Measurements from ENCODE around the gene GALNS.
"Not testable (repeated sequence)": the region's sequence is repeated elsewhere in the genome, so short reads cannot be mapped to it uniquely, and the experiment has no call there.

GALNS gene

GRCh38 chr16:88784074-88784855 lies 72.5 kb downstream of the GALNS start:
- DNase-seq (ENCODE audit: low spot score): no peak

DNA sequence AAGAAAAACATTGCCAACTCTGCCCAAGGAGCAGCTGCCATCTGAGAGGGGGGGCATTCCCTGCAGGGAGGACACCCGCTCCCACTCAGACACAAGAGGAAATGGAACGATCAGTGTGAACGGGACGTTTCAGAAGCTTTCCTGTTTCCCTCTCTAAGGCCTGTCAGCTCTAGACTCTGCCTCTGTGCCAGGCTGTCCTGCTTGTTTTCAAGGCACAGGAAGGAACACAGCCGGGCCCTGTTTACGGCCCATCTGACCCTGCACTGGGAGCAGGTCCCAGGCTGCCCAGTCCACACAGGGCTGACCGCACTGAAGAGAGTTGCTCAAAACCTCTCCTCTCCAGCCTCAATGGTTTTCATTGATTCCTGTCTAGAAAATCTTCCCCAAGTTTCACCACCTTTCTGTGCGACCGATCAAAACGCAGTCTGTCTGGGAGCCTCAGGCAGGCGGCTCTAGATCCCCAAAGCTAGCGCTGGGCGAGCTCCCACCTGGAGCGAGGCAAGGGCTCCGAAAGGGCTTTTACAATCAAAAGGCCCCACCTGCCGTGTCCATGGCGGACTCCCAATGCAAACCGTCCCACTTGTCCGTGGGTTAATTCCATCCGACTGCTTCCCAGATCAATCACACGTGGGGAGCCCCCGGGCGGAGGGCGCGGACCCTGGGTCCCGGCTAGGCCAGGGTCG lies 73.2 kb downstream of the GALNS start:
- DNase-seq (ENCODE audit: low spot score): no peak

DNA sequence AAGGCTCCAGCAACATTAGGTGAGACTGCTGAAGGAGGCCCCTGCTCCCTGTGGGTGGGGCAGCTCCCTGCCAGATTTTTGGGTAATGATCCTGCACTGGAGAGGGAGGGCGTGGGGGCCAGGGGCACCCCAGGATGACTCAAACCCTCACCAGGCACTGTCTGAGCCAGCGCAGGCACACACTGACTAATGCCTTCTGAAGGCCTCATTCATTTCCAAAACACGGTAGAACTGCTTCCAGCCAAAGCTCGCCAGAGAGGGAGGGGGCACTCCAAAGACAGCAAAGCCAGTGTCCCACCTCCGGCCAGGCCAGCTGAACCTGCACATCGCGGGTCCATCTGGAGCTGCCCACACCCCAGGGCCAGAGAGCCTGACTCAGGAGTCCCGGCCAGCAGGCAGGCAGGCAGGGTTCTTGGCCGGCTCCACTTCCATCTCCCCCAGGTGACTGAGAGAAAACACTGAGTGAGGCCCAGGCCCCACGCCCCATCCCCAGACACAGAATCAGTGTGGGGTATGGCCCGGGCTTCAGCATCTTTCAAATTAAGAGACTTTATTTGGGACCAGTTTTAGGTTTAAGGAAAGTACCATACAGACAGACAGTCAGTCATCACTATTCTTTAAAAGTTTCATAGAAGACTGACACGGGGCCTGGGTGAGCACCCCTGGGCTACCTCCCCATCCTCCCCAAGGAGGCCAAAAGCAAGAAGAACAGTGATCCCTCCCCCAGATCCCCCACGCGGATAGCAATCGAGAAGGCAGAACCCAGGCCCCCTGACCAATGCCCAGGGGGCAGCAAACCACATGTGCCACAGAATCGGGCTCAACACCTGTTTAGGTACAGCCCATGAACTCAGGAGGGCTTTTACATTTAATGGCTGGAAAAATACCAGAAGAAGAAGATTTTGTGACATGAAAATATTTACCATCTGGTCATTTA lies 74.0 kb downstream of the GALNS start:
- peak; percentile 77 for DNase-seq (ENCODE audit: low spot score)

GRCh38 chr16:88781140-88782077 lies 75.3 kb downstream of the GALNS start:
- peak; percentile 76 for DNase-seq (ENCODE audit: low spot score)

DNA sequence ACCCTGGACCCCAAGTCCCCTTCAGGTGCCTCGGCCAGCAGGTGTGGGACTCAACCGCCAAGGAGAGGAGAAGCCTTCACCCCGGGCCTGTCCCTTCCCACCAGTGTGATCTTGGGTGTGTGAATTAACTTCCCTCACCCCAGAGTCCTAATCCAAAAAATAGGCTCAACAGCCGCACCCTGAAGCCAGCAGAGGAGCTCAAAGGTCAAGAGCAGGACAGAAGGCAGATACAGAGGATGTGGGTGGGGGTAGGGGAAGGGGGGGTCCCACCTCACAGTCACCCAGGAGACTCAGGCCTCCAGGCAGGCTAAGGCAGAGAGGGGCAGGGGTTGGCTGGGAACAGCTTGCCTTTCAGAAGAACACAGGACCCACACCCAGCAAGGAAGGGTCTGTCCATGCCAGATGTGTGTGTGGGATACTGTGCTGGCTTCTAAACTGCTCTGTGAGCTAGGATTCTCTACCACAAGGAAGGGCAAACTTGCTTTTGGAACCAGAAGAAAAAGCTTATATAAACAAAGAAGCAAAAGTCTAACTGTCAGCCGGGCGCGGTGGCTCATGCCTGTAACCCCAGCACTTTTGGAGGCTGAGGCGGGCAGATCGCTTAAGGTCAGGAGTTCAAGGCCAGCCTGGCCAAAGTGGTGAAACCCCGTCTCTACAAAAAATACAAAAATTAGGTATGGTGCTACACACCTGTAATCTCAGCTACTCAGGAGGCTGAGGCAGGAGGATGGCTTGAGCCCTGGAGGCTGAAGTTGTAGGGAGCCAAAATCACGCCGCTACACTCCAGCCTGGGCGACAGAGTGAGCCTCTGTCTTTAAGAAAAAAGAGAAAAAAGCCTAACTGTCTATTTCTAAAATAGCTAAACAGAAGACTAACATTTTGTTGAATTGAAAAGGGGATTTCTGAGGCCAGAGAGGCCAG lies 76.3 kb downstream of the GALNS start:
- DNase-seq (ENCODE audit: low spot score): no peak

DNA sequence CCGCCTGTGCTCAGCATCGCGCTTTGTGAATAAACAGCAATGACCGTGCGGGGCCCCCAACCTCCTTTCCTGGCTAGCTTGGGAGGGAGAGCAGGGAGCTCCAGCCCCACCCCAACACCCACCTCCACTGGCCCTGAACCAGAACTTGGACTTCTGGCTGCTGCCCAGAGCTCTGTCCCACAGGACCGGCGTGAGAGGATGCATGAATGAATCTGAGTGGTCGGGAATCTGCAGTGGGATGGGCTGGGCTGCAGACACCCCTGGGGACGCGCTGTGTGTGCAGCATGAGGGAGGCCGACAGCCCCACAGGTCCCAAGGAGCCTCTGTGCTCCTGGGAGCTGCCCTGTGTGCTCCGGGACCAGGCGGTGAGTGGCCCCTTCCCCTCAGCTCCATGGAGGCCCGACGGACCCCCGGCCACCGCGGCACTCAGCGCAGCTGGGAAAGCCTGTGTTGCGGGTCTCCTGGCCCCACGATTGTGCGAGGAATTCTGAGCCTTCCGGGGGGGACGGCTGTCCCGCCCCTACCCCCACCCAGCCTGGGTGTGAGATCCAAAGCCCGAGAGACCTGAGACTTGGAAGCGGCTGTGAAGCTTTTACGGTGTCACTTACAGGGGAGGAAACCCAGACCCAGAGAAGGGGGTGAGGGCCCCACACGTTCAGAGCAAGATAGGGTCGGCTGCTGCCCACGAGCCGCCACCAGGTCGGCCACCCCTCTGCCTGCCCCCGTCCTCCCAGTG lies 77.2 kb downstream of the GALNS start:
- DNase-seq (ENCODE audit: low spot score): no peak

DNA sequence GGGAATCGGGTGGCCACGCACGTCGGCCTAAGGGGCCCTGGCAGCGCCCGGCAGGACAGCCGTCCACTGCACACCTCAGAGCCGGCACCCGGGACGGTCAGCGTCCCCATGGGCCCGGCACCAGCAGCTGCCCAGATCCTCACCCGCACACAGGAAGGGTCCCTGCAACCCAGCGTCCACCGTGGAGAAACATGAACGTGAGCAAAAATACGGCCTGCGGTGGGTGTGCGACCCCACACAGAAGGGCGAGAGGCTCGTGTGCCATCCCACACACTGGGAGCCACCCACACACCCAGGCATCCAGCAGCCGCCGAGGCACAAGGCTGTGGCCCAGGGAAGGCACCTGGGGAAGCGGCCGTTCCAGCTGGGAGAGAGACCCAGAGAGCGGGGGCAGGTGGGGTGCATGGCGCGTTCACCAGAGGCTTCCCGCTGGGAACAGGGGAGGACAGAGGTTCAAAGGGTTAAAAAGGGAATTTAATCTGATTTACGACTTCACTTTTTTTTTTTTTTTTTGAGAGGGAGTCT lies 78.1 kb downstream of the GALNS start:
- no peak for DNase-seq (ENCODE audit: low spot score)

- DNase-seq (ENCODE audit: low spot score): no peak
Observed at GRCh38 chr16:88778271-88778525, 78.5 kb downstream of the GALNS start.

- no peak for DNase-seq (ENCODE audit: low spot score)
Observed at GRCh38 chr16:88777471-88778270, 79.1 kb downstream of the GALNS start.

DNA sequence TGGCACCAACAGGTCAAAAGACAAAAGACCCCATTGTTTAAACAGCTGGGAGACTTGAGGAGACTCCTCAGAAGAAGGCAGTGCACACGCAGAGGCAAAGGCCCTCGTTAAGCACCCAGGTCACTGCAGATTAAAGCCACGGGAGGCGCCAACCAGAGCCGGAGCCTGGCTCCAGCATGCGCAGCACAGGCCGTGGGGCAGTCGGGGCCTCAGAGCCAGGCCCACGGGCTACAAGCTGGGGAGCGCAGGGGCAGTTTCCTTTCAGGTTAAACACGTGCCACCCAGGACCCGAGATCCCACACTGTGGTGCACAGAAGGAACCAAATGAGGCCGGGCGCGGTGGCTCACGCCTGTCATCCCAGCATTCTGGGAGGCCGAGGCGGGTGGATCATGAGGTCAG lies 80.9 kb downstream of the GALNS start:
- no peak for DNase-seq (ENCODE audit: low spot score)

DNA sequence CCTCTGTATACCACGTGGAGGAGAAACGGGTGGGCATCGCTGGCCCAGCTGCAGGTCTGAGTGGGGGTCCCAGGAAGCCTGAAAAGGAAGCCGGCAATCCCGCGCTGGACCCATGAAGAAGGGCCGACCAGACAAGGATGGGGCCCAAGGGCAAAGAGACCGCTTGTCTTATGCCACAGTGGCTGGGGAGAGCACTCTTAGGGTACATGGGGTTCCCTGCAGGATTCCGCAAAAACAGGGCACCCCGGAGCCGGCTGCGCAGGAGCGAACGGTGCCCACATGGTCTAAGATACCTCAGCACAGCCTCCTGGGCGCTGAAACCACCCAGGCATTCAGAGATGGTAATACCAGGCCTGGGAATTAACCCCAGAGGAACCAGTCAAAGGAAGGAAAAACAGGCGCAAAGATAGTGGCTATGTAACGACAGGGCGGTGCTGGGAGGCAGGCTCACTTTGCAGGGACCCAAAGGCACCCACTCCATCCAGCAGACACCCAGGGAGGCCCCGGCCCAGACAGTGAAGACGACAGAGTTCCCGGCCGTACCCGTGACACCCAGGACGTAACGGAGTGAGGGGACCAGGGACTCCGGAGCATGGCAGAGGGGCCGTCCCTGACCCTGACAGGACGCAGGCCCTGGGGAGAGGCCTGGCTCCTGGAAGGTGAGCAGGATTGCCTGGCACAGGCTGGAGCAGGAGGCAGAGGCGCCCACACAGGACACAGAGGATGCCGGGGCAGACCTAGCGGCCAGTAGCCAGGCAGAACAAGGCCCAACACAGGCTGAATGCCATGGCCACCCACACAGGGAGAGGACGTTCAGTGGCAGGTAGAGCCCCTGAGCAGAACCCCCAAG lies 82.0 kb downstream of the GALNS start:
- no peak for DNase-seq (ENCODE audit: low spot score)

GRCh38 chr16:88773812-88774291 lies 82.9 kb downstream of the GALNS start:
- DNase-seq (ENCODE audit: low spot score): no peak

- no peak for DNase-seq (ENCODE audit: low spot score)
Observed at GRCh38 chr16:88772871-88773811, 83.6 kb downstream of the GALNS start.

DNA sequence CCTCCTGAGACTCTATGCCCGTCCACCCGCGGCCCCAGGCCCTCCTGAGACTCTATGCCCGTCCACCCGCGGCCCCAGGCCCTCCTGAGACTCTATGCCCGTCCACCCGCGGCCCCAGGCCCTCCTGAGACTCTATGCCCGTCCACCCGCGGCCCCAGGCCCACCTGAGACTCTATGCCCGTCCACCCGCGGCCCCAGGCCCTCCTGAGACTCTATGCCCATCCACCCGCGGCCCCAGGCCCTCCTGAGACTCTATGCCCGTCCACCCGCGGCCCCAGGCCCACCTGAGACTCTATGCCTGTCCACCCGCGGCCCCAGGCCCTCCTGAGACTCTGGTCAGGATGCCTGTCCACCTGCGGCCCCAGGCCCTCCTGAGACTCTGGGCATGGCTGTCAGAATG lies 85.0 kb downstream of the GALNS start:
- DNase-seq (ENCODE audit: low spot score): not testable (repeated sequence)

- no peak for DNase-seq (ENCODE audit: low spot score)
Observed at GRCh38 chr16:88771294-88771772, 85.4 kb downstream of the GALNS start.

Data from CD4-positive, alpha-beta T cell treated with Interleukin-2 at 100 ng/mL for 4 hours (primary cell).